Type B pancreatic cell (in vitro differentiated cells): Measurements from ENCODE around the gene APC2. TPM values are rescaled to one million over a fixed set of nuclear protein-coding genes. Genes with fewer than 3 reads are reported as not detected.

ENCODE experiments used
- DNase-seq: peaks from one replicate; pipeline ENCODE4 v3.0.0; 2021; ENCODE audit warnings: mixed read lengths; ENCODE audit not compliant: unreplicated experiment; ENCODE audit errors: extremely low spot score
- H3K27ac Mint-ChIP-seq: 2 replicates; pipeline ENCODE4 v1.8.0; 2021; ENCODE audit warnings: mild to moderate bottlenecking, mixed read lengths
- H3K27me3 Mint-ChIP-seq: 2 replicates; pipeline ENCODE4 v1.8.0; 2021; ENCODE audit warnings: mixed read lengths
- H3K36me3 Mint-ChIP-seq: 2 replicates; pipeline ENCODE4 v1.8.0; 2021; ENCODE audit warnings: mixed read lengths
- H3K4me1 Mint-ChIP-seq: one replicate; pipeline ENCODE4 v1.8.0; 2021; ENCODE audit warnings: mixed read lengths; ENCODE audit not compliant: unreplicated experiment
- H3K4me3 Mint-ChIP-seq: 2 replicates; pipeline ENCODE4 v1.8.0; 2021; ENCODE audit warnings: mild to moderate bottlenecking, mixed read lengths
- H3K9me3 Mint-ChIP-seq: 2 replicates; pipeline ENCODE4 v1.8.0; 2021; ENCODE audit warnings: mixed read lengths
- total RNA-seq: library from RNA; stranded (reverse); gene quantifications from 2 replicates; pipeline ENCODE4 v1.2.1, GENCODE V29; 2021; ENCODE audit warnings: low replicate concordance
- TF ChIP-seq, protein P1 (sequence below): fragments of 200-600 bp; sonication (generic); conservative IDR thresholded peaks from 2 replicates; pipeline ENCODE4 v1.5.0; 2021; ENCODE audit warnings: antibody characterized with exemption, mild to moderate bottlenecking

The APC2 gene
- total RNA-seq, 1 donor from 2014 or later, result 9.2 TPM

DNA sequence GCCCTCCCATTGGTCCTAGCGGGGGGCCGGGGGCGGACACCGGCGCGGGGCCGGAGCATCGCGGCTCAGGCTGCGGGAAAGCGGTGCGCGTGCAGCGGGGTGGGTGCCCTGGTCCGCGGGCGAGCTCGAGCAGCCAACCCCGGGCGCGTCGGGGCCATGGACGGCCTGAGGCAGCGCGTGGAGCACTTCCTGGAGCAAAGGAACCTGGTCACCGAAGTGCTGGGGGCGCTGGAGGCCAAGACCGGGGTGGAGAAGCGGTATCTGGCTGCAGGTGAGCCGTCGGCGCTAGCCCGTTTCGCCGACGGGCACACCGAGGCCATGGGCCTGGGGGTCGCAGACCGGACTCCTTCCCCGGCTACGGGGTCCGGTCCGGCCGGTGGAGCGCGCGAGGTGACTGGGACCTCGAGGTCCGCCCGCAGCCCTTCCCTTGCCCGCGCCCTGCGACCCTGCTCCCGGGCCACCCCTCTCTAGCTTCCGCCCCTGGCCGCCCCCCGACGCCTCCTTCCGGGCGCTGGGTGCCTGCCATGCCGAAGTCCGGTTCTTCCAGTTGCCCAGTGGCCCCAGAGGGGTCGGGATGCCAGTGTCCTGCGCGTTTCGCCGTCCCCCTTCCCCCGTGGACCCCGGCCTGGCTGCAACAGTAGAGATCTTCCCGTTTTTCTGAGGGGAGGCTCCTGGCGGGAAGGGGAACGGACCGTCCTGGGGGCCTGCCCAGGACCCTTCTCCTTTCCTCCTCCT, 41.4 kb downstream of the APC2 start, which contains the start of gene REEP6:
TSS of gene REEP6 (plus strand) at position 68 of the 735 bp plus-strand sequence. CDS start at position 157, 89 bp downstream.
- TF ChIP-seq, protein P1, sequence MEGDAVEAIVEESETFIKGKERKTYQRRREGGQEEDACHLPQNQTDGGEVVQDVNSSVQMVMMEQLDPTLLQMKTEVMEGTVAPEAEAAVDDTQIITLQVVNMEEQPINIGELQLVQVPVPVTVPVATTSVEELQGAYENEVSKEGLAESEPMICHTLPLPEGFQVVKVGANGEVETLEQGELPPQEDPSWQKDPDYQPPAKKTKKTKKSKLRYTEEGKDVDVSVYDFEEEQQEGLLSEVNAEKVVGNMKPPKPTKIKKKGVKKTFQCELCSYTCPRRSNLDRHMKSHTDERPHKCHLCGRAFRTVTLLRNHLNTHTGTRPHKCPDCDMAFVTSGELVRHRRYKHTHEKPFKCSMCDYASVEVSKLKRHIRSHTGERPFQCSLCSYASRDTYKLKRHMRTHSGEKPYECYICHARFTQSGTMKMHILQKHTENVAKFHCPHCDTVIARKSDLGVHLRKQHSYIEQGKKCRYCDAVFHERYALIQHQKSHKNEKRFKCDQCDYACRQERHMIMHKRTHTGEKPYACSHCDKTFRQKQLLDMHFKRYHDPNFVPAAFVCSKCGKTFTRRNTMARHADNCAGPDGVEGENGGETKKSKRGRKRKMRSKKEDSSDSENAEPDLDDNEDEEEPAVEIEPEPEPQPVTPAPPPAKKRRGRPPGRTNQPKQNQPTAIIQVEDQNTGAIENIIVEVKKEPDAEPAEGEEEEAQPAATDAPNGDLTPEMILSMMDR, result no peak
- H3K9me3 Mint-ChIP-seq, result no peaks in the 10 kb centered on the region
- peak within 1 kb of the TSS; percentile 97 for H3K27ac Mint-ChIP-seq
- H3K36me3 Mint-ChIP-seq, result no peaks in the 10 kb centered on the region
- peaks cover 4% of the 10 kb centered on the region for H3K4me1 Mint-ChIP-seq
- peaks cover 17% of the 10 kb centered on the region for H3K27me3 Mint-ChIP-seq
- peak within 1 kb of the TSS; percentile 96 for H3K4me3 Mint-ChIP-seq
- DNase-seq, result peak; percentile 72

DNA sequence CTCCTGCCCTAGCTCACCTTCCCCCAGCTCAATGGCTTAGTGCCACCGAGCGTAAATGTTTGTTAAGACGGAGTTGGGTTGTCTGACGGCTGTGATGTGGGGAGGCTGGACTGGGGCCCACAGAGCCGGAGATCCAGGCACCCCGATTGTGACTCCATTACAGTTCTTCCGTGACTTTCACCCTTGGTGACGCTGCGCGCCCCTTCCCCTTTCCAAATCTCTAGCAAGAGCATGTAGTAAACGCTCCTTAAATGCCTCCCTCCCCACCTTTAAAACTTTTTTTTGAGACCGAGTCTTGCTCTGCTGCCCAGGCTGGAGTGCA, 41.9 kb downstream of the APC2 start:
- no peaks in the 10 kb centered on the region for H3K9me3 Mint-ChIP-seq
- TF ChIP-seq, protein P1, result no peak
- peak overlapping the region; percentile 85 for H3K4me3 Mint-ChIP-seq
- H3K36me3 Mint-ChIP-seq, result no peaks in the 10 kb centered on the region
- peak overlapping the region; percentile 70 for H3K27ac Mint-ChIP-seq
- no peak for DNase-seq
- peaks cover 8% of the 10 kb centered on the region for H3K4me1 Mint-ChIP-seq
- H3K27me3 Mint-ChIP-seq, result peaks cover 17% of the 10 kb centered on the region

DNA sequence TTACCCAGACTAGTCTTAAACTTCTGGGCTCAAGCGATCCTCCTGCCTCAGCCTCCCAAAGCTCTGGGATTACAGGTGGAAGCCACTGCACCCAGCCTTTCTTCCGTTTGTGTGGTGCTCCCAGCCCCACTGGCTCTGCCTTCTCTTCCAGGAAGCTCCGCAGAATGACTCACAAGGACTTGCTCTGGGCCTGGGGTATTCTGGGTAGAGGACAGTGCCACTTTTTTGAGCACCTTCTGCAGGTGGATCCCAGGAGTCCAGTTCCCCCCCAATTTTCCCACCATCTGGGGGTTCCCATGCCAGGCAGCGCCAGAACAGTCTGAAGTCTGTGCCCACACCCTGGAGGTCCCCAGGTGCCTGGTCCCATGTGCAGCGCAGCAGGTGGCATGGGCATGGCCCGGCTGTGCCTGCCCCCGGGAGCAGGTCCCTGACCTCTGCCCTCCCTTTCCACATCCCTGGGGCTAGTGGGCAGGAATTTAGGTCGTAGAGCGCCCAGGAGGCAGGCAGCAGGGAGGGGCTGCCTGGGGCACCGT, 42.6 kb downstream of the APC2 start:
- Mint-ChIP-seq H3K36me3 (no peaks in the 10 kb centered on the region), H3K27ac (no peak overlapping the region), H3K4me1 (peaks cover 8% of the 10 kb centered on the region), H3K27me3 (peaks cover 17% of the 10 kb centered on the region), H3K4me3 (peak overlapping the region; percentile 85), H3K9me3 (no peaks in the 10 kb centered on the region)
- no peak for DNase-seq
- TF ChIP-seq, protein P1, result no peak

DNA sequence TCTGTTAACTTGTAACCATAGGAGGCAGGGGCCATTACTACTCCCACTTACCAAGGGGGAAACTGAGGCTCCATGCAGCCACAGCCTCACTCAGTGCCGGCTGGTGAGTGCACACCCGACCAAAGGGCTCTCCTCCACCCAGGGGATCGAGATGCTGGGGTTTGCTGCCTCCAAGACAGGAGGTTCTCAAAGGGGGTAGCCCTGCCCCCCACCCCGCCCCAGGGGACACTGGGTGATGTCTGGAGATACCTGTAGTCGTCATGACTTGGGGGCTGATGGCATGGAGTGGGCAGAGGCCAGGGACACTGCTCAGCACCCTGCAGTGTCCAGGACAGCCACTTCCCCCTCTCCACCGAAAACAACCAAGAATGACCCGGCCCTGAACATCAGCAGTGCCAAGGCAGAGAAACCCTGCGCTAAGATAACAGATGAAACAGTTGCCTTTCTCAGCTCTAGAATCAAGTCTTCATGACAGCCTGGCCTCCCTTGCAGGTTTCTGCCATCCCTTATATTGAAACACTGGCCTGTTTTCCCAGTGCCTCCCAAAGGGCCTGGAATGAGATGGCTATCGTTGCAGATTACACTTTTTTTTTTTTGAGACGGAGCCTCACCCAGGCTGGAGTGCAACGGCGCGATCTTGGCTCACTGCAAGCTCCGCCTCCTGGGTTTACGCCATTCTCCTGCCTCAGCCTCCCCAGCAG, 44.3 kb downstream of the APC2 start:
- H3K27me3 Mint-ChIP-seq, result peaks cover 17% of the 10 kb centered on the region

DNA sequence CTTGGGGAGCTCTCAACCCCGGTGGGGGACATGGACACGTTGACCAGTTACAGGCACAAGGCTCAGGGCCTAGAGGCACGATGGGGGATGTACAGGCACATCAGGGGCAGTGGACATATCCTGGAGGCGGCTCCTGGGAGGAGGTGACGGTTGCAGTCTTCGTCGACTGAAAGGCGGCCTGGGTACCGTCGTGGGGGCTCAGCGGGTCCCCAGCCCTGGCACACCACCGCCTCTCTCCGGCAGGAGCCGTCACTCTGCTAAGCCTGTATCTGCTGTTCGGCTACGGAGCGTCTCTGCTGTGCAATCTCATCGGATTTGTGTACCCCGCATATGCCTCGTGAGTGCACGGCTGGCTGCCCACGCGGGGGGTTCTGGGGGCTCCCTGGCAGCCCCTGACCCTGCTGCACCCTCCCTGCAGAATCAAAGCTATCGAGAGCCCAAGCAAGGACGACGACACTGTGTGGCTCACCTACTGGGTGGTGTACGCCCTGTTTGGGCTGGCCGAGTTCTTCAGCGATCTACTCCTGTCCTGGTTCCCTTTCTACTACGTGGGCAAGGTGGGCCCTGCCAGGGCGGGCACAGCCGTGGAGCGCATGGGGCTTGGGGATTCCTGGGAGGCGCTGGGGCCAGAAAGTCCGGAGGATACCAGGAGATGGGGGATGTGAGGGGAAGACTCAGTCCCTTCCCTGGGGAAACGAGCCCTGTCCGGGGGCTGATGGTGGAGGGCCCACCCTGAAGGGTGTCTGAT, 45.3 kb downstream of the APC2 start:
- TF ChIP-seq, protein P1, result no peak
- H3K4me3 Mint-ChIP-seq, result no peak overlapping the region
- no peaks in the 10 kb centered on the region for H3K9me3 Mint-ChIP-seq
- peaks cover 17% of the 10 kb centered on the region for H3K27me3 Mint-ChIP-seq
- no peaks in the 10 kb centered on the region for H3K36me3 Mint-ChIP-seq
- no peak for DNase-seq
- no peak overlapping the region for H3K27ac Mint-ChIP-seq
- H3K4me1 Mint-ChIP-seq, result peaks cover 8% of the 10 kb centered on the region

More for the DNA sequence above, 44.3 kb downstream of the APC2 start:
- H3K27ac Mint-ChIP-seq, result no peak overlapping the region
- no peaks in the 10 kb centered on the region for H3K9me3 Mint-ChIP-seq
- peaks cover 8% of the 10 kb centered on the region for H3K4me1 Mint-ChIP-seq
- H3K36me3 Mint-ChIP-seq, result no peaks in the 10 kb centered on the region
- TF ChIP-seq, protein P1, result no peak
- no peak for DNase-seq
- H3K4me3 Mint-ChIP-seq, result no peak overlapping the region
